Brain microvascular endothelial cell (primary cell): Measurements from ENCODE around the gene C20orf141.

Source experiments
- DNase-seq: peaks from one replicate; pipeline ENCODE4 v3.0.0-alpha.2; 2020
- H3K27ac ChIP-seq: fragments of 250-450 bp; sonication (Bioruptor Pico); 2 replicates; pipeline ENCODE4 v1.5.1; 2020; ENCODE audit warnings: mild to moderate bottlenecking, moderate library complexity
- H3K27me3 ChIP-seq: fragments of 250-450 bp; sonication (Bioruptor Pico); replicated peaks from 2 replicates; pipeline ENCODE4 v1.5.1; 2020; ENCODE audit warnings: mild to moderate bottlenecking
- H3K36me3 ChIP-seq: fragments of 250-450 bp; sonication (Bioruptor Pico); replicated peaks from 2 replicates; pipeline ENCODE4 v1.5.1; 2020; ENCODE audit warnings: mild to moderate bottlenecking
- H3K4me3 ChIP-seq: 2 replicates; pipeline ENCODE4 v1.5.1; 2011; ENCODE audit warnings: low read depth, mild to moderate bottlenecking, control low read depth, low read length, moderate library complexity
- CTCF ChIP-seq: IDR thresholded peaks from 2 replicates; pipeline ENCODE4 v1.5.1; 2011; ENCODE audit warnings: low read depth, mild to moderate bottlenecking, moderate library complexity, low read length, control low read depth, inconsistent platforms; ENCODE audit errors: missing control alignments
- in situ Hi-C: cut with HindIII; loops from 2 replicates; pipeline ENCODE4 v1.10.0; 2017; ENCODE audit warnings: low sequenced_read_pairs, low pct_ligation_motif_present

Gene C20orf141

GRCh38 chr20:2845607-2846006 is 30.8 kb downstream of the C20orf141 start:
- no peak for DNase-seq
- no peak for TF ChIP-seq CTCF
- Histone ChIP-seq H3K27ac (no peak overlapping the region), H3K36me3 (no peaks in the 10 kb centered on the region), H3K27me3 (no peaks in the 10 kb centered on the region), H3K4me3 (no peak overlapping the region)
- in situ Hi-C loops = no loop called here

GRCh38 chr20:2846698-2847097 is 31.9 kb downstream of the C20orf141 start:
- no peak overlapping the region for H3K27ac ChIP-seq
- in situ Hi-C loops = no loop called here
- TF ChIP-seq CTCF = no peak

GRCh38 chr20:2847802-2848201 is 33.0 kb downstream of the C20orf141 start:
- in situ Hi-C loops = no loop called here
- no peak for TF ChIP-seq CTCF

More at GRCh38 chr20:2846698-2847097, 31.9 kb downstream of the C20orf141 start:
- Histone ChIP-seq H3K27me3 (no peaks in the 10 kb centered on the region), H3K4me3 (no peak overlapping the region), H3K36me3 (no peaks in the 10 kb centered on the region)
- DNase-seq = no peak

GRCh38 chr20:2849529-2849928 is 34.7 kb downstream of the C20orf141 start:
- Histone ChIP-seq H3K4me3 (no peak overlapping the region), H3K27me3 (no peaks in the 10 kb centered on the region), H3K27ac (no peak overlapping the region), H3K36me3 (no peaks in the 10 kb centered on the region)
- in situ Hi-C loops = no loop called here
- TF ChIP-seq CTCF = no peak
- no peak for DNase-seq

More at GRCh38 chr20:2847802-2848201, 33.0 kb downstream of the C20orf141 start:
- Histone ChIP-seq H3K27ac (no peak overlapping the region), H3K4me3 (no peak overlapping the region), H3K27me3 (no peaks in the 10 kb centered on the region), H3K36me3 (no peaks in the 10 kb centered on the region)
- no peak for DNase-seq

GRCh38 chr20:2851086-2851485 is 36.3 kb downstream of the C20orf141 start:
- in situ Hi-C loops = no loop called here
- no peak for TF ChIP-seq CTCF
- Histone ChIP-seq H3K27me3 (no peaks in the 10 kb centered on the region), H3K27ac (no peak overlapping the region), H3K4me3 (no peak overlapping the region), H3K36me3 (no peaks in the 10 kb centered on the region)
- no peak for DNase-seq

GRCh38 chr20:2858591-2858990 is 43.8 kb downstream of the C20orf141 start:
- no peaks in the 10 kb centered on the region for H3K27me3 ChIP-seq

More at GRCh38 chr20:2858591-2858990, 43.8 kb downstream of the C20orf141 start:
- Histone ChIP-seq H3K27ac (no peak overlapping the region), H3K4me3 (no peak overlapping the region), H3K36me3 (peaks cover 14% of the 10 kb centered on the region)
- no peak for DNase-seq
- no peak for TF ChIP-seq CTCF
- in situ Hi-C loops = no loop called here
